ENCODE data around the gene SEMA5A.
"Not testable (repeated sequence)": the region's sequence is repeated elsewhere in the genome, so short reads cannot be mapped to it uniquely, and the experiment has no call there.

SEMA5A gene

GRCh38 chr5:9361835-9362234, 184.0 kb downstream of the SEMA5A start:
- no peaks in the 10 kb centered on the region for H3K9me3 ChIP-seq (ENCODE audit: control insufficient read depth, insufficient read depth, low read length)
- H3K9ac ChIP-seq (ENCODE audit: low read depth, low read length): no peak overlapping the region

GRCh38 chr5:9358961-9359685, 186.8 kb downstream of the SEMA5A start:
- no peak overlapping the region for H3K9ac ChIP-seq (ENCODE audit: low read depth, low read length)
- no peaks in the 10 kb centered on the region for H3K36me3 ChIP-seq (ENCODE audit: control insufficient read depth, insufficient read depth, low read length)
- no peak overlapping the region for H3K4me3 ChIP-seq (ENCODE audit: low read depth, low read length)
- peaks cover 7% of the 10 kb centered on the region; the same call in 1 of the 2 replicates for H3K4me1 ChIP-seq (ENCODE audit: control insufficient read depth, insufficient read depth, low read length)
- no peaks in the 10 kb centered on the region for H3K9me3 ChIP-seq (ENCODE audit: control insufficient read depth, insufficient read depth, low read length)
- H3K27ac ChIP-seq (ENCODE audit: low read depth, low read length): no peak overlapping the region
- H3K27me3 ChIP-seq (ENCODE audit: control insufficient read depth, insufficient read depth, low read length): no peaks in the 10 kb centered on the region

More at GRCh38 chr5:9361835-9362234, 184.0 kb downstream of the SEMA5A start:
- Histone ChIP-seq H3K4me3 (ENCODE audit: low read depth, low read length) (no peak overlapping the region), H3K36me3 (ENCODE audit: control insufficient read depth, insufficient read depth, low read length) (no peaks in the 10 kb centered on the region), H3K27me3 (ENCODE audit: control insufficient read depth, insufficient read depth, low read length) (no peaks in the 10 kb centered on the region), H3K4me1 (ENCODE audit: control insufficient read depth, insufficient read depth, low read length) (peaks cover 15% of the 10 kb centered on the region), H3K27ac (ENCODE audit: low read depth, low read length) (no peak overlapping the region)

DNA sequence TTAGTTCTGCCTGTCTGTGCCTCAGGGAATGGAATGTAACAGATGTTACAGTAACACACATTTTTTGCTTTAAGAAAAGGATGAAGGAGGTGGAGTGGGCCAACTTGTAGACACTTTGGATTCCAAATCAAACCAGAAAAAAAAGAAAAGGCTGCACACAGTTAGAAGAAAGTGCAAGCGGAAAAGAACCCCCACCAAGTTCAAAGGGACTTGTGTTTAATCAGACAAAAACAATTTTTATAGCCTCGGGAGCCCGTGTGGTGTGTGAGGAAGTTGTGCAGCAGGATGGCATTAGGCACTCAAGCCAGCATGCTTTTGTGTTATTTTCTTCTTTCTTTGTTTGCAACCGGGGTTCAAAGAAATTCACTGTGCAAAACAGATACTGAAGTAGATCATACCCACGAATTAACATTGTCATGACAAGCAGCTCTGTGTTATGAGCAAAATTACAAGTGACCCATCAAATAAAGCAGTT, 189.5 kb downstream of the SEMA5A start:
- no peak overlapping the region for H3K4me3 ChIP-seq (ENCODE audit: low read depth, low read length)
- no peaks in the 10 kb centered on the region for H3K36me3 ChIP-seq (ENCODE audit: control insufficient read depth, insufficient read depth, low read length)
- H3K9ac ChIP-seq (ENCODE audit: low read depth, low read length): no peak overlapping the region
- no peaks in the 10 kb centered on the region for H3K9me3 ChIP-seq (ENCODE audit: control insufficient read depth, insufficient read depth, low read length)
- no peak overlapping the region for H3K27ac ChIP-seq (ENCODE audit: low read depth, low read length)
- peaks cover 7% of the 10 kb centered on the region; the same call in 1 of the 2 replicates for H3K4me1 ChIP-seq (ENCODE audit: control insufficient read depth, insufficient read depth, low read length)
- H3K27me3 ChIP-seq (ENCODE audit: control insufficient read depth, insufficient read depth, low read length): no peaks in the 10 kb centered on the region

DNA sequence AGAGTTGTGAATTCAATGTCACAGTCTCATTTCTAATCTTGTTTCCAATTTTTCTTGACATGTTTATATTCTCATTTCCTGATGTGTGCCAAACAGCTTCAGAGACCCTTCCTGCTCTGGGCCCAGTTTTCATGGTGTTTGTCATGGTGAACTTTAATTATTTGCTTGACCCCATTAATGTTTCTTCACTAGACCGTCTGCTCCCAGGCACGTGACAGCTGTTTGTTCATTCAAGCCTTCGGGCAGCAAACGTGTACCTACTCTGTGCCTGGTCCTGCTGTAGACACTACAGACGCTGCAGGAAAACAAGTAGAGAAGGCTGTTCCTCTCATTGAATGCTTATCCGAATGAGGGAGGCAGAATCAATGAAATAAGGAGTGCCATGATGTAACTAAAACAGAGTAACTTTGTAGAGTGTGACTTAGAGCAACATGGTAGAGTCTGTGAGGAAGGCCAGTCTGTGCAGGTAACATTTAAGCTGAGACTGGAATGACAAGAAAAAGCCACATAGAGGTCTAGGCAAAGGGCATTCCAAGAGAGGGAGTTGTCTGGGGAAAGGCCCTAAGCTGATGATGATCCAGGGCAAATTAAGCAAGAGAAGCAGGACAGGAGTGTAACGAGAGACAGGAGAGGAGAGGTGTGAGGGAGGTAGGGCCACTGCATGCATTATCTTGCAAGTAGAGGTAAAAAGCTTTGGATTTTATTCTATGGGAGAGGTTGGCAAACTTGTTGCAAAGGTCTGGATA, 191.4 kb downstream of the SEMA5A start:
- Histone ChIP-seq H3K4me3 (ENCODE audit: low read depth, low read length) (no peak overlapping the region), H3K27ac (ENCODE audit: low read depth, low read length) (no peak overlapping the region), H3K9ac (ENCODE audit: low read depth, low read length) (no peak overlapping the region), H3K9me3 (ENCODE audit: control insufficient read depth, insufficient read depth, low read length) (no peaks in the 10 kb centered on the region), H3K36me3 (ENCODE audit: control insufficient read depth, insufficient read depth, low read length) (no peaks in the 10 kb centered on the region), H3K27me3 (ENCODE audit: control insufficient read depth, insufficient read depth, low read length) (no peaks in the 10 kb centered on the region), H3K4me1 (ENCODE audit: control insufficient read depth, insufficient read depth, low read length) (peaks cover 7% of the 10 kb centered on the region; the same call in 1 of the 2 replicates)

DNA sequence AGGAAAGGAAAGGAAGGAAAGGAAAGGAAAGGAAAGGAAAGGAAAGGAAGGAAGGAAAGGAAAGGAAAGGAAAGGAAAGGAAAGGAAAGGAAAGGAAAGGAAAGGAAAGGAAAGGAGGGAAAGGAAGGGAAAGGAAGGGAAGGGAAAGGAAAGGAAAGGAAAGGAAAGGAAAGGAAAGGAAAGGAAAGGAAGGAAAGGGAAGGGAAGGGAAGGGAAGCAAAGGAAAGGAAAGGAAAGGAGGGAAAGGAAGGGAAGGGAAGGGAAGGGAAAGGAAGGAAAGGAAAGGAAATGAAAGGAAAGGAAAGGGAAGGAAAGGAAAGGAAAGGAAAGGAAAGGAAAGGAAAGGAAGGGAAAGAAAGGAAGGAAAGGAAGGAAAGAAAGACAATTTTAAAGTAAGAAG, 192.8 kb downstream of the SEMA5A start:
- not testable (repeated sequence) for H3K36me3 ChIP-seq (ENCODE audit: control insufficient read depth, insufficient read depth, low read length); H3K9ac ChIP-seq (ENCODE audit: low read depth, low read length); H3K27ac ChIP-seq (ENCODE audit: low read depth, low read length); H3K27me3 ChIP-seq (ENCODE audit: control insufficient read depth, insufficient read depth, low read length); H3K9me3 ChIP-seq (ENCODE audit: control insufficient read depth, insufficient read depth, low read length); H3K4me1 ChIP-seq (ENCODE audit: control insufficient read depth, insufficient read depth, low read length); H3K4me3 ChIP-seq (ENCODE audit: low read depth, low read length)

DNA sequence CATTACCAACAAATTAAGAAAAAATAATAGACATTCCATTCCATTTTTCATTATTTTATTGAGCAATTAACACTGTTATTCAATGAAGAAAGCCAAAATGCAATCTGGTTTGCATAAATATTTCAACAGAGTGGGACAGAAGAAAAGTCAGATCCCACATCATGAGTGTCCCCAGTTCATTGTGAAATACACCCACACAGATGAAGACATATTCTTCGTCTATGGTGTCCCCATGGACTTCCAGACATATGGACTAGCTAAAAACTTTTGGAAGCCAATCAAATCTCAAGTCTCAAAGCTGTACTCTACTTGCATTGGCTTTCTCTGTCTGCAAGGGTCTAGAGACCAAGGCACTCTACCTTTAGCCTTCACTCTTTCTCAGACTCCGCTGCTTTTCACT, 194.3 kb downstream of the SEMA5A start:
- Histone ChIP-seq H3K4me3 (ENCODE audit: low read depth, low read length) (no peak overlapping the region), H3K36me3 (ENCODE audit: control insufficient read depth, insufficient read depth, low read length) (no peaks in the 10 kb centered on the region), H3K9ac (ENCODE audit: low read depth, low read length) (no peak overlapping the region), H3K27me3 (ENCODE audit: control insufficient read depth, insufficient read depth, low read length) (no peaks in the 10 kb centered on the region), H3K27ac (ENCODE audit: low read depth, low read length) (no peak overlapping the region), H3K4me1 (ENCODE audit: control insufficient read depth, insufficient read depth, low read length) (no peaks in the 10 kb centered on the region), H3K9me3 (ENCODE audit: control insufficient read depth, insufficient read depth, low read length) (no peaks in the 10 kb centered on the region)

GRCh38 chr5:9350301-9350797, 195.5 kb downstream of the SEMA5A start:
- no peak overlapping the region for H3K4me3 ChIP-seq (ENCODE audit: low read depth, low read length)
- H3K27ac ChIP-seq (ENCODE audit: low read depth, low read length): no peak overlapping the region
- no peaks in the 10 kb centered on the region for H3K9me3 ChIP-seq (ENCODE audit: control insufficient read depth, insufficient read depth, low read length)
- H3K9ac ChIP-seq (ENCODE audit: low read depth, low read length): no peak overlapping the region
- H3K27me3 ChIP-seq (ENCODE audit: control insufficient read depth, insufficient read depth, low read length): no peaks in the 10 kb centered on the region
- no peaks in the 10 kb centered on the region for H3K4me1 ChIP-seq (ENCODE audit: control insufficient read depth, insufficient read depth, low read length)
- no peaks in the 10 kb centered on the region for H3K36me3 ChIP-seq (ENCODE audit: control insufficient read depth, insufficient read depth, low read length)

DNA sequence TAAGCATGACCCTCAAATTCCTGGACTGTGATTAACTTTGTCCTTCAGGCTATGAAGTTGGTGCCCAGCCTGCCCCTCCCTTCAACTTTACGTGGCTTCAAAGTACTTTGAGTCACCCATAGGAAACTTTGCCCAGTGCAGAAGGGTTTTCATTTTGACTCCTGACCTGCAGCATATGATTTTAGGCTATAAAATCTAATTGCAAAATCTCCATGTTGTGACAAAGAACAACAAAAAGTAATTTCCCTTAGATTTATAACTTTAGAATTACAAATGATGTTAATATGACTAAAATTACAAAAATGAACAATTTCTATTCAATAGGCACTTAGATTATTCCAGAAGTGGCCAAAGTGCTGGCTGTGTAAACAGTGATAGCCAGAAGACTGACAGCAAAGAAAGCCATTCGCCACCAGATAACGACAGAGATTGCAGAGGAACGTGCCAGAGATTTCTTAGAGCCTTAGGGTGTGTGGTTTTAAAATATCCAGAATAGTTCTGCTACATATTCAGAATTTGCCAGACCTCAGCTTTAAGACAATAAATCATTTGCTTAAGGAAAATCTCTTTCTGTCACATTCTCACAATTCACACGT, 197.4 kb downstream of the SEMA5A start:
- Histone ChIP-seq H3K4me1 (ENCODE audit: control insufficient read depth, insufficient read depth, low read length) (no peaks in the 10 kb centered on the region), H3K27ac (ENCODE audit: low read depth, low read length) (no peak overlapping the region), H3K4me3 (ENCODE audit: low read depth, low read length) (no peak overlapping the region), H3K27me3 (ENCODE audit: control insufficient read depth, insufficient read depth, low read length) (no peaks in the 10 kb centered on the region), H3K9ac (ENCODE audit: low read depth, low read length) (no peak overlapping the region), H3K9me3 (ENCODE audit: control insufficient read depth, insufficient read depth, low read length) (no peaks in the 10 kb centered on the region), H3K36me3 (ENCODE audit: control insufficient read depth, insufficient read depth, low read length) (no peaks in the 10 kb centered on the region)

- Histone ChIP-seq H3K4me3 (ENCODE audit: low read depth, low read length) (no peak overlapping the region), H3K9ac (ENCODE audit: low read depth, low read length) (no peak overlapping the region), H3K4me1 (ENCODE audit: control insufficient read depth, insufficient read depth, low read length) (no peaks in the 10 kb centered on the region), H3K27ac (ENCODE audit: low read depth, low read length) (no peak overlapping the region), H3K36me3 (ENCODE audit: control insufficient read depth, insufficient read depth, low read length) (no peaks in the 10 kb centered on the region), H3K27me3 (ENCODE audit: control insufficient read depth, insufficient read depth, low read length) (no peaks in the 10 kb centered on the region), H3K9me3 (ENCODE audit: control insufficient read depth, insufficient read depth, low read length) (no peaks in the 10 kb centered on the region)
Observed at GRCh38 chr5:9347541-9348295, 198.2 kb downstream of the SEMA5A start.

GRCh38 chr5:9347032-9347431, 198.8 kb downstream of the SEMA5A start:
- H3K9ac ChIP-seq (ENCODE audit: low read depth, low read length): no peak overlapping the region
- no peak overlapping the region for H3K4me3 ChIP-seq (ENCODE audit: low read depth, low read length)
- no peaks in the 10 kb centered on the region for H3K9me3 ChIP-seq (ENCODE audit: control insufficient read depth, insufficient read depth, low read length)
- H3K27ac ChIP-seq (ENCODE audit: low read depth, low read length): no peak overlapping the region
- no peaks in the 10 kb centered on the region for H3K36me3 ChIP-seq (ENCODE audit: control insufficient read depth, insufficient read depth, low read length)
- H3K4me1 ChIP-seq (ENCODE audit: control insufficient read depth, insufficient read depth, low read length): no peaks in the 10 kb centered on the region
- H3K27me3 ChIP-seq (ENCODE audit: control insufficient read depth, insufficient read depth, low read length): no peaks in the 10 kb centered on the region
